Tibial nerve (tissue), 4 donors: Measurements from ENCODE around the gene GALNT6.

Source experiments
- CTCF ChIP-seq, 5 experiments: fragments of 200-600 bp in 3 of 5; fragments of 450-650 bp in 2 of 5; sonication (generic) in 3 of 5; IDR thresholded peaks; one replicate each; pipeline ENCODE4 v1.5.1; 2016 to 2019; ENCODE audit warnings: antibody characterized with exemption in 5 of 5, mild to moderate bottlenecking in 3 of 5, moderate library complexity in 2 of 5
- EP300 ChIP-seq, 2 donors: sonication (generic); formaldehyde crosslinking; IDR thresholded peaks; one replicate each; pipeline ENCODE4 v1.6.1; 2017; ENCODE audit warnings: antibody characterized with exemption in 2 of 2, mild to moderate bottlenecking in 1 of 2
- POLR2A ChIP-seq, 2 donors: fragments of 450-650 bp; IDR thresholded peaks; one replicate each; pipeline ENCODE4 v1.6.1; 2017; ENCODE audit warnings: antibody characterized with exemption in 2 of 2, mild to moderate bottlenecking in 2 of 2, moderate library complexity in 2 of 2

GRCh38 chr12:51386351-51386750 lies 4.9 kb downstream of the GALNT6 start:
- TF ChIP-seq CTCF (IDR thresholded peaks at IDR 0.05) (no peak), POLR2A (IDR thresholded peaks at IDR 0.05) (no peak), EP300 (IDR thresholded peaks at IDR 0.05) (no peak)
